Lung (tissue), 12 donors: ENCODE data around the gene POU6F1. TPM values are rescaled to one million over a fixed set of nuclear protein-coding genes. Genes with fewer than 3 reads are reported as not detected.
"Not testable (repeated sequence)": the region's sequence is repeated elsewhere in the genome, so short reads cannot be mapped to it uniquely, and the experiment has no call there.

Source experiments
- ATAC-seq: fragments of 200-7000 bp; cut with Tn5 transposase; one replicate; pipeline ENCODE4 v1.9.1; 2020; ENCODE audit warnings: moderate number of reproducible peaks; ENCODE audit not compliant: insufficient read depth, low FRiP score
- DNase-seq, 3 donors: peaks; one replicate each; pipeline ENCODE4 v3.0.0-alpha.2; 2013 to 2017
- H3K27ac ChIP-seq, 2 donors: one replicate each; pipeline ENCODE4 v1.5.1; 2013; ENCODE audit warnings: mild to moderate bottlenecking in 2 of 2, moderate library complexity in 2 of 2, control low read depth in 1 of 2, inconsistent platforms in 1 of 2, low read depth in 1 of 2, low read length in 1 of 2
- H3K27me3 ChIP-seq, 3 donors: one replicate each; pipeline ENCODE4 v1.5.1; 2013; ENCODE audit warnings: low read length in 2 of 3; ENCODE audit not compliant: control insufficient read depth in 3 of 3, insufficient read depth in 3 of 3
- H3K36me3 ChIP-seq, 4 donors: one replicate each; pipeline ENCODE4 v1.5.1; 2013; ENCODE audit warnings: low read length in 4 of 4, mild to moderate bottlenecking in 1 of 4, moderate library complexity in 1 of 4; ENCODE audit not compliant: control insufficient read depth in 4 of 4, insufficient read depth in 4 of 4
- H3K4me1 ChIP-seq, 5 donors: one replicate each; pipeline ENCODE4 v1.5.1; 2013; ENCODE audit warnings: low read length in 5 of 5, mild to moderate bottlenecking in 2 of 5, moderate library complexity in 1 of 5; ENCODE audit not compliant: control insufficient read depth in 5 of 5, insufficient read depth in 5 of 5
- H3K4me3 ChIP-seq: one replicate; pipeline ENCODE4 v1.5.1; 2013; ENCODE audit warnings: mild to moderate bottlenecking, control low read depth, moderate library complexity
- H3K9ac ChIP-seq, 2 donors: one replicate each; pipeline ENCODE4 v1.5.1; 2013; ENCODE audit warnings: low read length in 2 of 2, control low read depth in 1 of 2; ENCODE audit not compliant: insufficient read depth in 1 of 2
- H3K9me3 ChIP-seq, 4 donors: one replicate each; pipeline ENCODE4 v1.5.1; 2013; ENCODE audit warnings: low read length in 3 of 4, mild to moderate bottlenecking in 1 of 4, moderate library complexity in 1 of 4; ENCODE audit not compliant: control insufficient read depth in 4 of 4, insufficient read depth in 3 of 4
- WGBS, 2 donors: extraction: QIAGEN DNeasy Blood & Tissue Kit; methylation state at CpG; one replicate each; pipeline ENCODE4 v1.1.7; 2013; 5-methylcytosine and 5-hydroxymethylcytosine counted together
- polyA plus RNA-seq, 2 donors: library from polyadenylated mRNA; stranded (reverse); fragments of 200-250 nt; gene quantifications; one replicate each; pipeline ENCODE4 v1.2.1, GENCODE V29; 2013
- total RNA-seq, 2 donors: library from RNA; depleted of rRNA in 1 of 2; stranded (reverse); fragments of >200 nt in 1 of 2; gene quantifications; one replicate each; pipeline ENCODE4 v1.2.1, GENCODE V29; 2014 to 2021
- TF ChIP-seq, protein P1 (sequence below): IDR thresholded peaks from 2 replicates; pipeline ENCODE4 v1.5.1; 2012; ENCODE audit warnings: mild to moderate bottlenecking; ENCODE audit errors: control extremely low read depth, extremely low read depth
- donor health status: control.
- donor health status: control.
- donor health status: Bipolar disorder and iron deficiency.
- donor health status: healthy.
- donor health status: DM: yes; HTN: yes; CAD: no.

POU6F1 gene
- total and polyA plus RNA-seq, 4 donors: 3.0 to 16.1 (median 9.2) TPM

DNA sequence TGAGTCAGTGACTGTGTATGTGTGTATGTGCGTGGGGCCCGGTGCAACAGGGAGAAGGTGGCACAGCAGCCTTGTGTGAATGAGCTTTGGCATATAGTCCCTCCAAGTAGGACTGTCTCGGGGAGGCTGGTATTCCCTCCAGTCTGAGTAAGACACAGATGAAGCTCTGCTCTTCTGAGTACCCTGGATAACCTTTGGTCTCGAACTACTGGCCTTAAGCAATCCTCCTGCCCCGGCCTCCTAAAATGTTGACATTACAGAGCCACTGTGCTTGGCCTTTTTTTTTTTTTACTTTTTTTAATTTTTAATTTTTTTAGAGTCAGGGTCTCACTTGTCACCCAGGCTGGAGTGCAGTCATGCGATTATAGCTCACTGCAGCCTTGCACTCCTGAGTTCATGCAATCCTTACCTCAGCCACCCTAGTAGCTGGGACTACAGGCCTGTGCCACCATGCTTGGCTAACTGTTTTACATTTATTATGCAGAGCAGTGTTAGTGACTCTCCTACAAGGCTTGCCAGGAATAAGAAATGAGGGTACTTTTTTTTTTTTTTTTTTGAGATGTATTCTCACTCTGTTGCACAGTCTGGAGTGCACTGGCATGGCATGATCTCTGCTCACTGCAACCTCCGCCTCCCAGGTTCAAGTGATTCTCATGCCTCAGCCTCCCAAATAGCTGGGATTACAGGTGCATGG lies 11.4 kb upstream of the POU6F1 start:
- Histone ChIP-seq H3K9ac (no peak overlapping the region), H3K4me1 (no peaks in the 10 kb centered on the region), H3K9me3 (no peaks in the 10 kb centered on the region), H3K4me3 (no peak overlapping the region), H3K36me3 (no peaks in the 10 kb centered on the region), H3K27ac (no peak overlapping the region), H3K27me3 (no peaks in the 10 kb centered on the region)
- ATAC-seq (no peak), DNase-seq (no peak)
- TF ChIP-seq, protein P1, sequence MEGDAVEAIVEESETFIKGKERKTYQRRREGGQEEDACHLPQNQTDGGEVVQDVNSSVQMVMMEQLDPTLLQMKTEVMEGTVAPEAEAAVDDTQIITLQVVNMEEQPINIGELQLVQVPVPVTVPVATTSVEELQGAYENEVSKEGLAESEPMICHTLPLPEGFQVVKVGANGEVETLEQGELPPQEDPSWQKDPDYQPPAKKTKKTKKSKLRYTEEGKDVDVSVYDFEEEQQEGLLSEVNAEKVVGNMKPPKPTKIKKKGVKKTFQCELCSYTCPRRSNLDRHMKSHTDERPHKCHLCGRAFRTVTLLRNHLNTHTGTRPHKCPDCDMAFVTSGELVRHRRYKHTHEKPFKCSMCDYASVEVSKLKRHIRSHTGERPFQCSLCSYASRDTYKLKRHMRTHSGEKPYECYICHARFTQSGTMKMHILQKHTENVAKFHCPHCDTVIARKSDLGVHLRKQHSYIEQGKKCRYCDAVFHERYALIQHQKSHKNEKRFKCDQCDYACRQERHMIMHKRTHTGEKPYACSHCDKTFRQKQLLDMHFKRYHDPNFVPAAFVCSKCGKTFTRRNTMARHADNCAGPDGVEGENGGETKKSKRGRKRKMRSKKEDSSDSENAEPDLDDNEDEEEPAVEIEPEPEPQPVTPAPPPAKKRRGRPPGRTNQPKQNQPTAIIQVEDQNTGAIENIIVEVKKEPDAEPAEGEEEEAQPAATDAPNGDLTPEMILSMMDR: no peak
- 94 to 97% methylated on average over 7 of the region's 7 CpGs for WGBS, 2 donors

DNA sequence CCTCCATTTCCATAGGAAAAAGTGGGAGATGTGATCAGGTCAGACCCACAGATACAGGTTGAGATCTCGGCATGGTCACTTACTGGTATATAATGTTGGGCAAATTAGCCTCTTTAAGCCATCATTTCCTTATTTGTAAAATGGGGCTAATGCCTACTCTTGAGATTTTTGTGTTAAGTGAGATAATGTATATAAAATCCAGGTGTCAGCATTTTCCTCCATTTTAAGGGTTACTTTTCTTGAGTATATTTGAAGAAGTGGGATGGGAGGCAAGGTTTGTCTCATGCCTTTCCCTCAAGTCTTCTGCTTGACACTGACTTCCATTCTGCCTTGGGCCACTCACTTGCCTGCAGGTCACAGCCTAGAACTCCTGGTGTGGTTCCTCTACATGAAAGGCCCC lies 10.1 kb upstream of the POU6F1 start:
- H3K27ac ChIP-seq: no peak overlapping the region
- 96 to 97% methylated on average over 1 of the region's 1 CpG for WGBS, 2 donors
- ATAC-seq: no peak
- DNase-seq: no peak
- H3K9me3 ChIP-seq: no peaks in the 10 kb centered on the region
- H3K4me1 ChIP-seq: no peaks in the 10 kb centered on the region
- TF ChIP-seq, protein P1: no peak
- H3K4me3 ChIP-seq: no peak overlapping the region
- no peak overlapping the region for H3K9ac ChIP-seq
- no peaks in the 10 kb centered on the region for H3K27me3 ChIP-seq
- no peaks in the 10 kb centered on the region for H3K36me3 ChIP-seq

DNA sequence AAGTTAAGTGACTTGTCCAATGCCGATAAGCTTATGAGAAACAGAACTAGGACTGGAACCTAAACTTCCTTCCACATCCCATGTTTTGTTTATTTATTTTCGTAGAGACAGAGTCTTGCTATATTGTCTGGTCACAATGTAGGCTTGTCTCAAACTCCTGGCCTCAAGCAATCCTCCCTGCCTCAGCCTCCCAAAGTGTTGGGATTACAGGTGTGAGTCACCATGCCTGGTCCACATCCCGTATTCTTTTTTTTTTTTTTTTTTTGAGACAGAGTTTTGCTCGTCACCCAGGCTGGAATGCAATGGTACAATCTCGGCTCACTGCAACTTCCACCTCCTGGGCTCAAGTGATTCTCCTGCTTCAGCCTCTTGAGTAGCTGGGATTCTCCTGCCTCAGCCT lies 9.2 kb upstream of the POU6F1 start:
- H3K4me1 ChIP-seq, H3K9me3 ChIP-seq, H3K9ac ChIP-seq, H3K27me3 ChIP-seq, H3K36me3 ChIP-seq, H3K4me3 ChIP-seq, DNase-seq, ATAC-seq, H3K27ac ChIP-seq: not testable (repeated sequence)
- WGBS, 2 donors: 84 to 87% methylated on average over 5 of the region's 5 CpGs

DNA sequence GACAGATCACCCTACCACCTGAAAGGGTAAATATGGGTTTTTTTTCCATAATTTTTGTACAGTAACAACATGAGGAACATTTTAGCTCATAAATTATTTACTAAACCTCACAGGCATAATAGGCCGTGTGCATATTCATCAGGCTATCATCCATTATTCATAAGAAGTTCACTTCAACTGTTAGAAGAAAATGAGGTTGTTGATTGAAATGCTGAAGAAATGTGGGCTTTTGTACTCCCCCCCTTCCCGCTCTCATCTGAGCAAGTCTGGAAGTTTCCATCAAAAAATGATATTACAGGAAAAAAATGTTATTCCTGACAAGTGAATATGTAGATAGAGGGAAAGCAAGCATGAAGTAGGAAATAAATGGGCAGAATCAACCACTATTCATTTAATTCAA lies 7.9 kb upstream of the POU6F1 start:
- TF ChIP-seq, protein P1: no peak
- DNase-seq: no peak

More for the DNA sequence above, 7.9 kb upstream of the POU6F1 start:
- 95 to 99% methylated on average over 2 of the region's 2 CpGs for WGBS, 2 donors
- H3K4me1 ChIP-seq: peaks cover 0 to 6% (median 0%) of the 10 kb centered on the region in 5 donors
- H3K9me3 ChIP-seq: no peaks in the 10 kb centered on the region
- H3K27ac ChIP-seq: no peak overlapping the region
- H3K27me3 ChIP-seq: no peaks in the 10 kb centered on the region
- no peak overlapping the region for H3K4me3 ChIP-seq
- no peak overlapping the region for H3K9ac ChIP-seq
- H3K36me3 ChIP-seq: no peaks in the 10 kb centered on the region
- no peak for ATAC-seq
